ENCODE measurements around the gene CSF1. TPM values are rescaled to one million over a fixed set of nuclear protein-coding genes. Genes with fewer than 3 reads are reported as not detected.

Gene CSF1
- total RNA-seq, 4 donors from 2014 or later, result 8.9 to 49.5 (median 26.6) TPM

DNA sequence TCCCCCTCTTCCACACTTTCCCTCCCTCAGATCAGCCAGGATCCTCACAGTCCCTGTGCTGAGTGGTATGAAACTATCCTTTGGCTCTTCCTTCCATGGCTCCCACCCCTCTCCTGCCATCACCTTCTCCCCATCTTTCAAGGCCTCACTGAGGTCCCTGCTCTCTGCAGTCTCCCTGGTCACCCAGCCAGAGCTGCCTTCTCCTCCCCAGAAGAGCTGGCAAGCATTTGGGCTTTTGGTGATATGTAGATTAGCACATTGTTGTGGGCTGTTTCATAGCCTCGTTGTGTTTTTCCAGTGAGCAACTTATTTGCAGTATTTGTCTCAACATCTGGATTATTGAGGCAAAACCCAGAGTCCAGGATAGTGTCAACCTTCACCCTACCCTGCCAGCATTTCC lies 2.2 kb downstream of the CSF1 start:
- no peaks in the 10 kb centered on the region for H3K9me3 ChIP-seq
- no peak for DNase-seq
- H3K36me3 ChIP-seq, result peaks cover 0 to 21% (median 0%) of the 10 kb centered on the region in 3 donors
- TF ChIP-seq POLR2A (IDR thresholded peaks at IDR 0.05) (no peak), CTCF (IDR thresholded peaks at IDR 0.05) (no peak)
- peaks cover 0 to 44% (median 2%) of the 10 kb centered on the region in 4 donors for H3K4me1 ChIP-seq
- H3K4me3 ChIP-seq, result peak overlapping the region; percentile 64 to 93 (median 82)
- peak overlapping the region; percentile 45 to 90 (median 83) for H3K27ac ChIP-seq
- no peaks in the 10 kb centered on the region for H3K27me3 ChIP-seq

GRCh38 chr1:109913360-109913879 lies 2.8 kb downstream of the CSF1 start:
- DNase-seq, result no peak
- TF ChIP-seq POLR2A (IDR thresholded peaks at IDR 0.05) (no peak), CTCF (IDR thresholded peaks at IDR 0.05) (no peak)
- peaks cover 0 to 44% (median 2%) of the 10 kb centered on the region in 4 donors for H3K4me1 ChIP-seq
- H3K36me3 ChIP-seq, result peaks cover 0 to 26% (median 0%) of the 10 kb centered on the region in 3 donors
- peak overlapping the region in 3 of 4 donors; percentile 8 to 93 (median 74) for H3K4me3 ChIP-seq
- no peaks in the 10 kb centered on the region for H3K27me3 ChIP-seq
- no peaks in the 10 kb centered on the region for H3K9me3 ChIP-seq
- peak overlapping the region; percentile 45 to 90 (median 72) for H3K27ac ChIP-seq

DNA sequence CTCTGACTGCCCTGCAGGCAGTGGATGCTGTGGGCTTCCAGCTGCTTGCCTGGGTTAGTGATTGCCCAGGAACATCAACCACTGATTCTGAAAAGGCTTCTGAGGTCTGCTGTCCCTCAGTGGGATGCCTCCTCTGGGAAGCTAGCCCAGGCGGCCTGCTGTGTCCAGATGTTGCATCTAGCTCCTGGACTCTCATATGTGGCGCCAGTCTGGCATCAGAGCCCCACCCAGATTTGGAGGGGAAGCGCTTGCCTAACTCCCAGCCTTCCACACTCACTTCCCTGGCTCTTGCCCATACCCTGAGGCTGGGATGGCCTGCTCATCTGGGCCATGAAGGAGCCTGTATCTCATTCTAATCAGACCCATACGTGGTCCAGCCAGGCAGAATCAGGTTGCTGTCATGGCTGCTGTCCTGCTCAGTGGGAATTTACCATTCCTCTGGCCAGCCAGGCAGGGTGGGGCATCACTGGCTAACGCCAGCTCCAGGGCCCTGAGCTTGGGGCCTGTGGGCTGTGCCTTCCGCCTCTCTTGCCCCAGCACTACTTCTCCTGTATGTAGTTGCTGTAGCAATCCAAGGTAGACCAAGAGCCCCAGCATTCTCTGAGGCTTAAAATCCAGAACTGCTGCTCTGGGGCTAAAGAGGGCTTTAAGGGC lies 4.1 kb downstream of the CSF1 start:
- peaks cover 0 to 36% (median 2%) of the 10 kb centered on the region in 4 donors for H3K4me1 ChIP-seq
- peaks cover 0 to 39% (median 0%) of the 10 kb centered on the region in 3 donors for H3K36me3 ChIP-seq
- TF ChIP-seq CTCF (IDR thresholded peaks at IDR 0.05) (no peak), POLR2A (IDR thresholded peaks at IDR 0.05) (no peak)
- peak overlapping the region in 2 of 4 donors; percentile 3 to 93 for H3K4me3 ChIP-seq
- peak overlapping the region in 3 of 4 donors; percentile 36 to 90 (median 57) for H3K27ac ChIP-seq
- no peaks in the 10 kb centered on the region for H3K27me3 ChIP-seq
- DNase-seq, result peak in 1 of 3 donors; percentile 37
- no peaks in the 10 kb centered on the region for H3K9me3 ChIP-seq

- Histone ChIP-seq H3K36me3 (peaks cover 0 to 63% (median 0%) of the 10 kb centered on the region in 3 donors), H3K27me3 (no peaks in the 10 kb centered on the region), H3K4me3 (no peak overlapping the region), H3K9me3 (no peaks in the 10 kb centered on the region), H3K4me1 (peaks cover 0 to 21% (median 0%) of the 10 kb centered on the region in 4 donors), H3K27ac (peak overlapping the region in 1 of 4 donors; percentile 3)
- peak in 1 of 3 donors; percentile 30 for DNase-seq
- TF ChIP-seq CTCF (IDR thresholded peaks at IDR 0.05) (no peak), POLR2A (IDR thresholded peaks at IDR 0.05) (no peak)
Observed at GRCh38 chr1:109917051-109917767, 6.6 kb downstream of the CSF1 start.

- H3K27ac ChIP-seq, result peak overlapping the region in 2 of 4 donors; percentile 2 to 3
- TF ChIP-seq CTCF (IDR thresholded peaks at IDR 0.05), result peak in 1 of 6 experiments; percentile 14
- TF ChIP-seq POLR2A (IDR thresholded peaks at IDR 0.05), result no peak
- DNase-seq, result peak in 1 of 3 donors; percentile 31
Observed at GRCh38 chr1:109917768-109918606, 7.3 kb downstream of the CSF1 start.

More at GRCh38 chr1:109917768-109918606, 7.3 kb downstream of the CSF1 start:
- H3K27me3 ChIP-seq, result no peaks in the 10 kb centered on the region
- peaks cover 0 to 70% (median 0%) of the 10 kb centered on the region in 3 donors for H3K36me3 ChIP-seq
- no peaks in the 10 kb centered on the region for H3K9me3 ChIP-seq
- peaks cover 0 to 15% (median 0%) of the 10 kb centered on the region in 4 donors for H3K4me1 ChIP-seq
- no peak overlapping the region for H3K4me3 ChIP-seq

Data from Peyer's patch (tissue), 4 donors.